Measurements from ENCODE around the gene TULP4. TPM values are rescaled to one million over a fixed set of nuclear protein-coding genes. Genes with fewer than 3 reads are reported as not detected.
A peak's percentile ranks its signal among the peaks of the same experiment; 100 is the strongest.
"Not testable (repeated sequence)": the region's sequence is repeated elsewhere in the genome, so short reads cannot be mapped to it uniquely, and the experiment has no call there.

Gene TULP4
- total and polyA plus RNA-seq, 2 donors: 5.3 to 293 TPM

DNA sequence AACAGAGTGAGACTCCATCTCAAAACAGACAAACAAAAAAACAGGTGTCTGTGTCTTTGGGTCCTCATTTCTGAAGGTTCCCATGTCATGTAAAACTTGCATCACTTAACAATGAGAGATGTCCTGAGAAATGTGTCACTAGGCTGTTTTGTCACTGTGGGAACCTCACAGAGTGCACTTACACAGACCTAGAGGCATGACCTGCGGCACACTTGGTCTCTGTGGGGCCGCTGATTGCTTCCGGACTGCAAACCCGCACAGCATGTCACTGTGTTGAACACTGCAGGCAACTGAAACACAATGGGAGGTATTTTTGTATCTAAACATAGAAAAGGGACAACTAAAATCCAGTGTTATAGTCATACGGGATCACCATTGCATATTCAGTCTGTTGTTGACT lies 205.3 kb downstream of the TULP4 start:
- WGBS: 73% methylated on average over 5 of the region's 5 CpGs
- Histone ChIP-seq H3K4me1 (ENCODE audit: insufficient read depth) (no peaks in the 10 kb centered on the region), H3K27ac (ENCODE audit: low read depth) (no peak overlapping the region), H3K36me3 (ENCODE audit: insufficient read depth) (no peaks in the 10 kb centered on the region), H3K4me3 (ENCODE audit: low read depth, low read length) (no peak overlapping the region)
- no peak for DNase-seq (ENCODE audit: extremely low spot score)

DNA sequence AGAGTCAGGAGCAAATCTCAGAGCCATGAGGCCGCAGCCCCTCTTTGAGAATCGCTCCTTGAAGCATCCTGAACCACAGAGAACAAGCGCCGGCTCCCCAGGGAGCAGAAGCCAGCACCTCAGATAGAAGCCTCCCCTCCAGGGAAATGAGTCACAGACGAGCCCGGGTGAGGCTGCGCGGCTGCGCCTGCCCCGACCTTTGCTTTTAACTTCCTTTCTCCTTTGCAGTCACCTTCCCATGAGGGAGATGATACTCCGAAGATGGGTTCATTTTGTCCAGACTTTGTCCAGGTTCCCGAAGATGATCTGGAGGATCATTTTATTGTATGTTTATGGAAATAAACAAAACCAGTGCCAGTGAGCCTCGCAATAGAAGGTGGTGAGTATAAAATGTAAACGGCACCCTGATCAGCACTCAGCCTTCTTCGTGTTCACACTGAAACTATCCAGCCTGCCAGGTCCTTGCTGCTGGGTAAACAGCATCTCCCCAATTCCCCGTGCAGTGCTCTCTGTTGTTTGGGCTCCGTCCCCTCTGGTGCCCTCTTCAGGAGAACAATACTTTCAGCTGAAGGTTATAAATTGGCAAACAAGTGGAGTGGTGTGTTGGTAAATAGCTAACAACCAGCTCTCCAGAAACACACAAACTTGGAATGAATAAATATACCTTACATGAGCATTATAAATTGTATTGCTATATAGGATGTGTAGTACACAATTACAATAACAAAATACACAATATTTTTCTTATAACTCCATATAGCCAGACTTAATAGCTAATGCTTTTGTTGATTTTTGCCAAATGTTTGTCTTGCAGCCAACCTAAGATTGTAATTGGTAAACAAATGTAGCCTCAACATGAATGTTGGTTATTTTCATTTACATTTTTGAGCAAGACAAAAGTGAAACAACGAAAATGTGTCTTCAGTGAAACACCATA lies 206.2 kb downstream of the TULP4 start:
- Histone ChIP-seq H3K27ac (ENCODE audit: low read depth) (no peak overlapping the region), H3K4me1 (ENCODE audit: insufficient read depth) (no peaks in the 10 kb centered on the region), H3K4me3 (ENCODE audit: low read depth, low read length) (no peak overlapping the region), H3K36me3 (ENCODE audit: insufficient read depth) (no peaks in the 10 kb centered on the region)
- WGBS: 7% methylated on average over 18 of the region's 18 CpGs
- DNase-seq (ENCODE audit: extremely low spot score): peak; percentile 36

- WGBS: 42% methylated on average over 3 of the region's 3 CpGs
- DNase-seq (ENCODE audit: extremely low spot score): no peak
- H3K27ac ChIP-seq (ENCODE audit: low read depth): no peak overlapping the region
- H3K36me3 ChIP-seq (ENCODE audit: insufficient read depth): no peaks in the 10 kb centered on the region
- H3K4me3 ChIP-seq (ENCODE audit: low read depth, low read length): no peak overlapping the region
- H3K4me1 ChIP-seq (ENCODE audit: insufficient read depth): no peaks in the 10 kb centered on the region
These were observed 207.0 kb downstream of the TULP4 start for GRCh38 chr6:158519300-158519699.

- no peak overlapping the region for H3K4me3 ChIP-seq (ENCODE audit: low read depth, low read length)
- no peaks in the 10 kb centered on the region for H3K36me3 ChIP-seq (ENCODE audit: insufficient read depth)
- no peak for DNase-seq (ENCODE audit: extremely low spot score)
- no peaks in the 10 kb centered on the region for H3K4me1 ChIP-seq (ENCODE audit: insufficient read depth)
- H3K27ac ChIP-seq (ENCODE audit: low read depth): no peak overlapping the region
- 67% methylated on average over 4 of the region's 4 CpGs for whole genome bisulfite sequencing
These were observed 207.5 kb downstream of the TULP4 start for GRCh38 chr6:158519761-158520160.

DNA sequence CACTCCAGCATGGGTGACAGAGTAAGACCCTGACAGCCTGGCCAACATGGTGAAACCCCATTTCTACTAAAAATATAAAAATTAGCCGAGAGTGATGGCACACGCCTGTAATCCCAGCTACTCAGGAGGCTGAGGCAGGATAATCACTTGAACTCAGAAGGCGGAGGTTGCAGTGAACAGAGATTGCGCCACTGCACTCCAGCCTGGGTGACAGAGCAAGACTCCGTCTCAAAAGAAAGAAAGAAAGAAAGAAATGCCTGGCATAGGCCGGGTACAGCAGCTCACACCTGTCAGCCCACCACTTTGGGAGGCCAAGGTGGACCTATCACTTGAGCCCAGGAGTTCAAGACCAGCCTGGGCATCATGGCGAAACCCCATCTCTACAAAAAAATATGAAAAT lies 208.7 kb downstream of the TULP4 start:
- H3K27ac ChIP-seq (ENCODE audit: low read depth); H3K36me3 ChIP-seq (ENCODE audit: insufficient read depth); DNase-seq (ENCODE audit: extremely low spot score); H3K4me1 ChIP-seq (ENCODE audit: insufficient read depth); H3K4me3 ChIP-seq (ENCODE audit: low read depth, low read length): not testable (repeated sequence)
- 90% methylated on average over 7 of the region's 7 CpGs for WGBS

DNA sequence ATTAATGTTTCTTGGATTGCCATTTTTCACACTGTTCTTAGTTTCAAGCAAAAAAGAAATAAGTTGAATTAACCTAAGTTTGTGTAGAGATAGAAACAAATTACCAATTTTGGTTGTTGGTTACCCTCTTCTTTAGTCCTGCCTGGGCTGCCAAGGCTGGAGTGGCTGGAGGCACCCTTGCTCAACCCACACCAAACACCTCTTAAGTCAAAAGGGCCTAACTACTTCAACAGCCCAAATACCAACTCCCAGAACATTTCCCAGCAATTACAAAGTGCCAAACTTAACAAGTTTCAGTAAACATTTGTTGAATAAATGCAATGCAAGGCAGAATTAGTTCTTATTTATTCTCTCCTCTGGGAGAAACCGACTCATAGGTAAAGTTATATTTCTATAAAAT lies 209.5 kb downstream of the TULP4 start:
- Histone ChIP-seq H3K4me1 (ENCODE audit: insufficient read depth) (no peaks in the 10 kb centered on the region), H3K27ac (ENCODE audit: low read depth) (no peak overlapping the region), H3K36me3 (ENCODE audit: insufficient read depth) (no peaks in the 10 kb centered on the region), H3K4me3 (ENCODE audit: low read depth, low read length) (no peak overlapping the region)
- 88% methylated on average over 1 of the region's 1 CpG for WGBS
- DNase-seq (ENCODE audit: extremely low spot score): no peak

- H3K36me3 ChIP-seq (ENCODE audit: insufficient read depth): no peaks in the 10 kb centered on the region
- 94% methylated on average over 11 of the region's 11 CpGs for WGBS
- no peak overlapping the region for H3K27ac ChIP-seq (ENCODE audit: low read depth)
- no peaks in the 10 kb centered on the region for H3K4me1 ChIP-seq (ENCODE audit: insufficient read depth)
- H3K4me3 ChIP-seq (ENCODE audit: low read depth, low read length): no peak overlapping the region
- DNase-seq (ENCODE audit: extremely low spot score): no peak
These were observed 210.4 kb downstream of the TULP4 start for GRCh38 chr6:158522616-158523015.

DNA sequence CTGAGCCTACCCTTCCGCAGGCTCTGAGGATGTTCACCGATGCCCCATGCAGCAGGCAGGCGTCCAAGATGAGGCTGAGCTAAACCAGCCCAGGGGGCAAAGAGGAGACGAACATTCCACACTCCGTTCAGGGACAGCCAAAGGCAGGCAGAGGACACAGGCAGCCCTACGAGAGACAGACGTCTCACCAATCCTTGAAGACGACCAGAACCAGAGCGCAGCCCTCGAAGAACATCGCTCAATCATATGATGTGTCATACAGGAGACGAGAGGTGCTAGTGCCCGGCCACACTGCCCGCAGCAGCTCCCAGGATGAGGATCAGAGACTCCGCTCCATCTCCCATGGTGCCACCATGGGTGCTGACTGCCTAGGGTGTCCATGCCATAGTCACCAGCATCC lies 212.0 kb downstream of the TULP4 start:
- Histone ChIP-seq H3K27ac (ENCODE audit: low read depth) (no peak overlapping the region), H3K4me3 (ENCODE audit: low read depth, low read length) (no peak overlapping the region), H3K4me1 (ENCODE audit: insufficient read depth) (no peaks in the 10 kb centered on the region), H3K36me3 (ENCODE audit: insufficient read depth) (no peaks in the 10 kb centered on the region)
- no peak for DNase-seq (ENCODE audit: extremely low spot score)
- 96% methylated on average over 15 of the region's 15 CpGs for WGBS

GRCh38 chr6:158527858-158528257 lies 215.6 kb downstream of the TULP4 start:
- not testable (repeated sequence) for H3K4me1 ChIP-seq (ENCODE audit: insufficient read depth); H3K4me3 ChIP-seq (ENCODE audit: low read depth, low read length); H3K36me3 ChIP-seq (ENCODE audit: insufficient read depth); DNase-seq (ENCODE audit: extremely low spot score); H3K27ac ChIP-seq (ENCODE audit: low read depth)
- 76% methylated on average over 1 of the region's 1 CpG for WGBS

- Histone ChIP-seq H3K4me3 (ENCODE audit: low read depth, low read length) (no peak overlapping the region), H3K36me3 (ENCODE audit: insufficient read depth) (no peaks in the 10 kb centered on the region), H3K4me1 (ENCODE audit: insufficient read depth) (no peaks in the 10 kb centered on the region), H3K27ac (ENCODE audit: low read depth) (no peak overlapping the region)
- no peak for DNase-seq (ENCODE audit: extremely low spot score)
- 78% methylated on average over 6 of the region's 6 CpGs for WGBS
These were observed 216.6 kb downstream of the TULP4 start for GRCh38 chr6:158528826-158529225.

DNA sequence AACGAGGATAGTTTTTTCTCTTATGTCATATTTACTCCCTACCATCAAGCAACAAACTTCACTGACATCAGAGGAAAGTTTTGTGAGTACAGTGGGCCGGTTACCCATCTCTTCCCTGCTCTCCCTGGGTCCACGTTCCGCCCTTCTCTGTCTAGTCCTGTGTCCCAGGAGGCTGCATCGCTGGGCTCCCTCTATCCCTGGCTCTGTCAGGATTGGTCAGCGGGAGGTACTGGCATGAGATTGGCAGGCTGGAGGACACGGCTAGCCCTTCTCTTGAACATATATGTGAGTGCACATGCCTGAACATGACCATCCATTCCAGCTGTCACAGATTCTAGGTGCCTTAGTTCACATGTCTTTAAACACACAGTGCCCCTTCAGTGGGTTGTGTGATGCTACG lies 217.4 kb downstream of the TULP4 start:
- Histone ChIP-seq H3K4me1 (ENCODE audit: insufficient read depth) (no peaks in the 10 kb centered on the region), H3K36me3 (ENCODE audit: insufficient read depth) (no peaks in the 10 kb centered on the region)
- WGBS: 77% methylated on average over 8 of the region's 8 CpGs

GRCh38 chr6:158531566-158531965 lies 219.3 kb downstream of the TULP4 start:
- H3K4me3 ChIP-seq (ENCODE audit: low read depth, low read length): no peak overlapping the region
- H3K36me3 ChIP-seq (ENCODE audit: insufficient read depth): no peaks in the 10 kb centered on the region
- 82% methylated on average over 4 of the region's 4 CpGs for WGBS
- H3K4me1 ChIP-seq (ENCODE audit: insufficient read depth): no peaks in the 10 kb centered on the region
- no peak for DNase-seq (ENCODE audit: extremely low spot score)
- no peak overlapping the region for H3K27ac ChIP-seq (ENCODE audit: low read depth)

More for the DNA sequence above, 217.4 kb downstream of the TULP4 start:
- Histone ChIP-seq H3K4me3 (ENCODE audit: low read depth, low read length) (no peak overlapping the region), H3K27ac (ENCODE audit: low read depth) (no peak overlapping the region)
- no peak for DNase-seq (ENCODE audit: extremely low spot score)

GRCh38 chr6:158531970-158532369 lies 219.7 kb downstream of the TULP4 start:
- Histone ChIP-seq H3K36me3 (ENCODE audit: insufficient read depth) (no peaks in the 10 kb centered on the region), H3K4me1 (ENCODE audit: insufficient read depth) (no peaks in the 10 kb centered on the region), H3K4me3 (ENCODE audit: low read depth, low read length) (no peak overlapping the region), H3K27ac (ENCODE audit: low read depth) (no peak overlapping the region)
- no peak for DNase-seq (ENCODE audit: extremely low spot score)
- 93% methylated on average over 2 of the region's 2 CpGs for WGBS

GRCh38 chr6:158536084-158536890 lies 224.0 kb downstream of the TULP4 start:
- Histone ChIP-seq H3K4me3 (ENCODE audit: low read depth, low read length) (peak overlapping the region; percentile 49), H3K4me1 (ENCODE audit: insufficient read depth) (peaks cover 3% of the 10 kb centered on the region), H3K36me3 (ENCODE audit: insufficient read depth) (no peaks in the 10 kb centered on the region), H3K27ac (ENCODE audit: low read depth) (no peak overlapping the region)
- WGBS: under 1% methylated on average over 74 of the region's 75 CpGs
- no peak for DNase-seq (ENCODE audit: extremely low spot score)
